AG04449 (cell line): ENCODE measurements around the gene CCDC187.

Experiments used
- CTCF ChIA-PET: fragments of 350-600 bp; formaldehyde crosslinking; extraction: SDS; loops from one replicate; lab custom pipeline; 2021; ENCODE audit warnings: antibody characterized with exemption; lab: Yijun Ruan, JAX
- POLR2A ChIA-PET: fragments of 400-600, 350-600 bp; formaldehyde crosslinking; extraction: SDS; loops from one replicate; lab custom pipeline; 2020; ENCODE audit warnings: antibody characterized with exemption, inconsistent platforms; lab: Yijun Ruan, JAX
- DNase-seq: peaks from one replicate; pipeline ENCODE4 v3.0.0-alpha.2; 2010; ENCODE audit warnings: low read depth, low spot score
- H3K4me3 ChIP-seq: 2 replicates; pipeline ENCODE4 v1.5.1; 2011; ENCODE audit warnings: low read depth, mild to moderate bottlenecking, control low read depth, low read length
- CTCF ChIP-seq: IDR thresholded peaks from one replicate; pipeline ENCODE4 v1.5.1; 2011; ENCODE audit warnings: mild to moderate bottlenecking, moderate library complexity, low read length, control low read depth, inconsistent platforms; ENCODE audit not compliant: insufficient read depth; ENCODE audit errors: missing control alignments

Gene CCDC187

GRCh38 chr9:136300866-136301265 is 3.0 kb downstream of the CCDC187 start:
- TF ChIP-seq CTCF: no peak
- no peak overlapping the region for H3K4me3 ChIP-seq
- no peak for DNase-seq
- ChIA-PET POLR2A (no interaction called here), CTCF (interaction anchor here (1.1 to 1.9 kb wide), 3 partner anchors 11 to 17 kb away, joined by 3 to 7 read pairs (median 6); no protein-coding TSS in a partner anchor)

- H3K4me3 ChIP-seq: no peak overlapping the region
- POLR2A ChIA-PET: no interaction called here
- no peak for DNase-seq
- CTCF ChIA-PET: interaction anchor here (1.1 to 1.9 kb wide), 2 partner anchors 12 to 13 kb away, joined by 6 to 7 read pairs; no protein-coding TSS in a partner anchor
- TF ChIP-seq CTCF: no peak
Observed at GRCh38 chr9:136300016-136300545, 3.8 kb downstream of the CCDC187 start.

- TF ChIP-seq CTCF: no peak
- no peak overlapping the region for H3K4me3 ChIP-seq
- DNase-seq: no peak
- ChIA-PET CTCF (interaction anchor here (1.0 to 1.9 kb wide), 2 partner anchors 13 kb away, joined by 3 to 7 read pairs; no protein-coding TSS in a partner anchor), POLR2A (no interaction called here)
Observed at GRCh38 chr9:136299541-136299940, 4.4 kb downstream of the CCDC187 start.

GRCh38 chr9:136299116-136299515 is 4.8 kb downstream of the CCDC187 start:
- H3K4me3 ChIP-seq: no peak overlapping the region
- no peak for DNase-seq
- no peak for TF ChIP-seq CTCF
- ChIA-PET POLR2A (no interaction called here), CTCF (interaction anchor here (1.0 to 1.9 kb wide), 2 partner anchors 12 to 14 kb away, joined by 3 to 7 read pairs; no protein-coding TSS in a partner anchor)

- POLR2A ChIA-PET: no interaction called here
- CTCF ChIA-PET: interaction anchor here (1.0 kb wide), 1 partner anchor 11 kb away, joined by 3 read pairs; no protein-coding TSS in a partner anchor
- H3K4me3 ChIP-seq: no peak overlapping the region
- DNase-seq: no peak
- no peak for TF ChIP-seq CTCF
Observed at GRCh38 chr9:136297766-136298735, 5.8 kb downstream of the CCDC187 start.
